Stimulated activated CD4-positive, alpha-beta T cell treated with anti-CD3 and anti-CD28 coated beads, Interleukin-2, amount 100 ng/mL, for 48 hours (primary cell): ENCODE measurements around the gene CLCA1.

Source experiments
- DNase-seq, 2 donors: peaks; one replicate each; pipeline ENCODE4 v3.0.0-alpha.2; 2020

CLCA1 gene

GRCh38 chr1:86468501-86468977 is at the start of gene CLCA1:
CLCA1 (plus strand) TSS chr1:86468927; CDS start chr1:86468972, 45 bp downstream.
- DNase-seq = no peak

DNA sequence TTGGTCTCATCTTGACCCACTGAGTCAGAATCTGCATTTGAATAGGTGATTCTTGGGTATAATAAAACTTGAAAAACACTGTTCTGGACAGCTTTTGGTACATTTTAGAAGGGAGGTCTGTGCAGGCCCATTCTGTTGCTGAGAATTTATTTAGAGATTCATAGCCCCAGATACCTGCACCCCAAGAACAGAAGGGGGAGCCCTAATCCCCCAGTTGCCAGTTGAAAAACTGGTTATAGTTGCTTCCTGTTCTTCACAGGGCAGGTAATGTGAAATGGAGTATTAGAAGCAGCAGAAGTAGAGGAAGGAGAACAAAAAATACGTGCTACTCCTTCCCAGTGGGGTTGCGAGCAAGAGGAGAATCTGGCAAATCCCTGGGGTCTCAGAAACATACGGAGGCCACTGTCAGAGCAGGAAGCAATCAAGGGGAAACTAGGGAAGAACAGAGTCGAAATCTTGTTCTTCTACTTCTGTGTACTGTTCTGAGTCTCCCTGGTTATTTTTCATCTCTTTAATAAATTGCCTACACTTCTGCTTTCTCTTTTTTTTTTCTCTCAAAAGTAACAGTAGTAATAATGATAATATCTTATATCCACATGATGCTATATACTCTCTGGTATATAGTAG is 49.3 kb upstream of the CLCA1 start:
- DNase-seq = no peak

GRCh38 chr1:86421601-86422280 is 47.0 kb upstream of the CLCA1 start:
- DNase-seq = no peak

DNA sequence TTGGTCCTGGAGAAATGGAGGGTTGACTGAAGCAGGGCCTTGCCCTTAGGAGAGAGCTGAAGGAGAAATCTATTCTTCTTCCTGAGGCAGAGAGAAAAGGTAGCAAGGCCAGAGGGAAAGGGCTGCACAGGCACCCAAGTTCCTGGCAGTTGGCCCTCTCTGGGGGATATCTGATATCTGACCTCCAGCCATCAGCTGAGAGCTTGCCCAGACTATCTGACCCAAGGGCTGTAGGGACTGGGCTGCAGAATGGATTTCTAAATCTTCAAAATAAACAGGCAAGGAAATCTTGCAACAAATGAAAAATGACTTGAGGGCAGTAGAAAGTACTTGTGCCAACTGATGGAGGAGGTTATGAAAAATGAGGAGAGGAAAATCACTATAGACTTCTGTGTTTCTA is 45.3 kb upstream of the CLCA1 start:
- DNase-seq = no peak

- no peak for DNase-seq
Measured at GRCh38 chr1:86423873-86424272, 44.9 kb upstream of the CLCA1 start, which contains the start of gene CLCA2. CLCA2 (plus strand) TSS chr1:86424171; CDS start chr1:86424248, 77 bp downstream.

DNA sequence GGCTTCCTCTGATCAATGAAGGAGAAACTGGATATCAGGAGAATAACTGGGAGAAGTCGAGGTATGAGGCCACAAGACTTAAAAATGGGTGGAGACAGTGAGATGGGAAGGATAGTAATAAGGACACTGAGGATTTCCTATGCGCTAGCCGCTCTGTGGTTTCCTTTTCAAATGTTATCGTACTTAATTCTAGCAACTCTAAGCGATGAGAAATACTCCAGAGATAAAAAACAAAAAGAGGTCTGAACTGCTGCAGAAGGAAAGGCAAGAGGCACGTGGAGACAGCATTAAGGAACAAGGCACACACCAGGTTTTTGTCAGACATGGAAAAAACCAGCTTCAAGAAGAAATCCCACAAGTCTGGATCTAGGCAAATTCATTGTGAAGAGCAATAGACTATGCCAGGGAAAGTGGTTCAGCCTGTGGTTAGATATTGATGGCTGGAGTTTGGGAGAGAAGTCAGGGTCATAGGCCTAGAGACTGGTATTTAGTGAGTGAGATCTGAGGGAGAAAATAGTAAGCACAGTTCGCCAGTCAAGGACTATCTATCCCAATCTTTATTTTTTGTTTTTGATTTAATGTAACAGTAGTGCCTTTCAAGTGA is 39.5 kb upstream of the CLCA1 start:
- DNase-seq = no peak

DNA sequence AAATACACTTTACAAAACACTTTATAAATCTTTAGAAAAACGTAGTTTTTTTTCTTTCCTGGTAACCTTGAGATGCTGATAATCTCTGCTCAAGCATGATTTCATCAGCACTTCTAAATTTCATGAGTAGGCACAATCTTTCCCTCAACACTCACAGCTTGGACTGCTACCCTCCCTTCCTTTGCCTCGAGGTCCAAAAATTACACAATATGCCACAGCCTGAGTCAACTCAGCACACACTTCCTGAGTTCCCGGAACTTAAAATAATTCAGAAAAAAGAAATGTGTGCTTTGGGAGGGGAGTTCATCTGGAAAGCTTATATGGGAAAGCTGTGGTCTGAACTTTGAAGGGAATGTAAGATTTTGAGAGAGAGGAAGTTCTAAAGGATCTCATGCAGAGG is 38.9 kb upstream of the CLCA1 start:
- DNase-seq = no peak

- DNase-seq = no peak
Measured at GRCh38 chr1:86430376-86430775, 38.4 kb upstream of the CLCA1 start.

DNA sequence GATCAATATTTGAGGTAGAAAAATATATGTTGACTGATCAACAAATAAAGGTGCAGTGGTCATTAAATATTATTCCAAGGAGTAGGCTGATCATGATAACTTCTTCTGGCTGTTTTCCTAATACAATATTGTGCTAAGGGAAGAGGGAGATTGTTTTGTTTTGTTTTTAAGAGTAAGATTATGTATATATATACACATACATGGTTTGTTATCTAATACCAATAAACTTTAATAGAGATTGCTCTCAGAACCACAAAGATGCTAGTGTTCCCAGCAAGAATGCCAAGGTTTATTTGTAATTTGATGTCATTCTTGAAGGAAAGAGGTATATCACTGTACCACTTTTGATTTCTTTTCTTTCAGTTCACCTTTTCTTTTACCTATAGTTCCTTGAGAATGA is 34.7 kb upstream of the CLCA1 start:
- no peak for DNase-seq

DNA sequence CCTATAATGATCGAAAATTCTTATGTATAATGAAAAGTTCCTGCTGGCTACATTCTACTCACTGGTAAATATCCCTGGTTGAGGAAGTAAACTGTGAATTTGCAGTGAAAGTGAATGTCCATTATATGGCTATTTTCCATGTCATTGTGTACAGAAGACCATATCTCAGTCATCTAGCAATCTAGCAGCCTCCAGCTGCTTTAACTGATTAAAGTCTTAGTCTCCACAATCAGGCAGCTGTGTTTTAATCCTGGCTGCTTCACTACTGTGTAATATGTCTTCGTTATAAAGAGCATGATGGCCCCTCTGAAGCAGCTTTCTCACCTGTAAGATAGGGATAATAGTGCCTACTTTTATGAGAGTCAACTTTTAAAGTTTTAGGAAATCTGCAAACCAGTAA is 33.4 kb upstream of the CLCA1 start:
- no peak for DNase-seq

- DNase-seq = no peak
Measured at GRCh38 chr1:86436041-86436440, 32.7 kb upstream of the CLCA1 start.

GRCh38 chr1:86441581-86441980 is 27.1 kb upstream of the CLCA1 start:
- DNase-seq = no peak

DNA sequence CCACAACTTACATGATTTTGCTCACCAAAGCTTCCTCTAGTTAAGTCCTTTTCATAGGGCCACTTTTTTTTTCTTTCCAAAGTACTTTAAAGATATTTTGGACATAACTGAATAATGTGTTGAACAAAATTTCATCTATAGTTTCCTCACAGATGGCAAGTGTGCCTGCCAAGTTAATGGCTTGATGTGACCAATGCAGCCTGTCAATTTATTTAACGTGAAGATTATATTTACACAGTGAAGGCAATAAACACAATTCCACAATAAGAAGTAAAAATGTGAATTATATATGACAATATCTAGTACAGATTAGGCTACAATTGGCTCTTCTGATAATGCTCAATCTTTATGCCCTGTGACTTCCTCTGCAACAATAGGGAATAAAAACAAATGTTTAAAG is 26.7 kb upstream of the CLCA1 start:
- DNase-seq = no peak

- DNase-seq = no peak
Measured at GRCh38 chr1:86445919-86446318, 22.8 kb upstream of the CLCA1 start.

DNA sequence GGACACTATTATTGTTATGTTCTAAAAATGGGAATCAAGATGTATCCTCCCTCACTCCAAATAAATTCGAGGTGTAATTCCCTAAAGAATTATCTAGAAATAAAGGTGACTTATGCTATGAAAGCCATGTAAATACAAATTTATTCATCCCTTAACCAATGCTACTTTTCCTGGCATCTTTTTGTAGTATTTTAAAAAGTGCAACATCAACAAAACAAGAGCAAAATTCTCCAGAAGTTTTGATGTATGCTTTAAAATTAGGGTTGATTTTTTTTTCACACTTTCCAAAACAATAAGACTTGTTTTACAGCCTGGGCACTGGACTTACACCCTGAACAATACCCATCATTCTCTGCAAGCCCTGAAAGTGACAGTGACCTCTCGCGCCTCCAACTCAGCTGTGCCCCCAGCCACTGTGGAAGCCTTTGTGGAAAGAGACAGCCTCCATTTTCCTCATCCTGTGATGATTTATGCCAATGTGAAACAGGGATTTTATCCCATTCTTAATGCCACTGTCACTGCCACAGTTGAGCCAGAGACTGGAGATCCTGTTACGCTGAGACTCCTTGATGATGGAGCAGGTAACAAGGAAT is 21.4 kb upstream of the CLCA1 start:
- no peak for DNase-seq

- DNase-seq = no peak
Measured at GRCh38 chr1:86448670-86449069, 20.1 kb upstream of the CLCA1 start.

GRCh38 chr1:86449103-86449502 is 19.6 kb upstream of the CLCA1 start:
- no peak for DNase-seq

GRCh38 chr1:86450847-86451246 is 17.9 kb upstream of the CLCA1 start:
- DNase-seq = no peak

DNA sequence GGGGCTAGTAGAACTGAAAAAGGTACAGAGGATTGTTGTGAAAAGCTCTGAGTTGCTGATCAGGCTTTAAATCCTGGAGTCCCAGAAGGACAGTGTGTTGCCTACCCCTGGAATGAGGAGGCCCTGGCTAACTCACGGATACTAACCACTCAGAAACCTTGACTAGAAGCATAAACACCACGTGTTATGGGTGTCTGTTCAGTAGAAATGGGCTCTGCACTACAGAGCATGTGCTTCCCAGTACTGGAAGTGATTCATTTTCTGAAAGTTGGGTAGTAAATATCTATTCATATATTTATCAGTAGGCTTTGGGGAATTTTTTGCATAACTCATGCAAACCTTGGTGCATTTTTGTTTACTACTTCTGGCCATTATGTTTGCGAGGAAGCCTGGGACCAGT is 15.1 kb upstream of the CLCA1 start:
- DNase-seq = no peak

- DNase-seq = no peak
Measured at GRCh38 chr1:86455073-86455472, 13.7 kb upstream of the CLCA1 start.

GRCh38 chr1:86460998-86461397 is 7.7 kb upstream of the CLCA1 start:
- DNase-seq = no peak

DNA sequence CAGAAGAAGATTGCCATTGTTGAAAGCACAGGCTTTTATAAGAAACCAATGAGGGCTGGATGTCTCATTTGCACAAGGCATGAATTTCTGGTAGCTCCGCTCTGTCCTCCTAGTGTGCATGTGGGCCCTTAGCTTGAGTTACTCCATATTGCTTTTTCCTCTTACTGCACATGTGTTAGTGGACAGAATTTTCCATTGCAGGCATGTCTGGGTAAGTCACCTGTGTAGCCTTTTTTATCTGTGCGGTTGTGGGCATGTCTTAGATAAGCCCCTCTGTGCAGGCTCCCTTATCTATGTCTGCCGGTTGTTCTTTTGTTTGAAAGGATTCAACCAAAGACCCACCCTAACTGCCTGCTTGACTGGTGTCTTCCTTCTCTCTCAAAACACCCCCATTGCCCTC is 7.2 kb upstream of the CLCA1 start:
- DNase-seq = no peak

DNA sequence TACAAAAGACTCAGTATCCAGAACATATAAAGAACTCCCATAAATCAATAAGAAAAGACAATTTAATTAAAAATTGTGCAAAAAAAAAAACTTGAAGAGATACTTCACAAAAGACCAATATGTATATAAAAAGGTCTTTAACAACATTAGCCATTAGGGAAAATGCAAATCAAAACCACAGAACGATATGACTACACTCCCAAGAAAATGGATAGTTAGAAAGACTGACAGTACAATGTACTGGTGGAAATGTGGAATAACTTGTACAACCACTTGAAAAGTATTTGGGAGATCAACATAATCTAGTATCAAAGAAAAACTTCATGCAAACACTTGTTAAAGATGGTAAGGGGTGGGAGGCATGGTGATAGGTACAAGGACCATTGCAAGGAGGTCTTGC is 3.9 kb upstream of the CLCA1 start:
- DNase-seq = no peak
